Measurements from ENCODE around the gene AAK1.

- TF ChIP-seq EZH2 (IDR thresholded peaks at IDR 0.05; ENCODE audit: low read length, unreplicated experiment) (no peak), CTCF (conservative IDR thresholded peaks at IDR 0.05; ENCODE audit: low read depth, low read length) (no peak), EZH2phosphoT487 (IDR thresholded peaks at IDR 0.05; ENCODE audit: borderline replicate concordance, low read length) (no peak)
Observed at GRCh38 chr2:69556008-69556407, 87.5 kb downstream of the AAK1 start.
